B cell (primary cell): ENCODE measurements around the gene APOBEC4. TPM values are rescaled to one million over a fixed set of nuclear protein-coding genes. Genes with fewer than 3 reads are reported as not detected.

Experiments used
- ATAC-seq: fragments of 200-7000 bp; cut with Tn5 transposase; one replicate; pipeline ENCODE4 v1.10.0; 2021; ENCODE audit warnings: low read depth, mild to moderate bottlenecking, moderate number of reproducible peaks, moderate library complexity
- CTCF ChIA-PET: fragments of 350-600 bp; sonication (Branson Sonifier 250); formaldehyde crosslinking; loops from one replicate; lab custom pipeline; 2021; ENCODE audit warnings: antibody characterized with exemption, inconsistent platforms; lab: Charles Lee
- POLR2A ChIA-PET: fragments of 350-600 bp; sonication (Branson Sonifier 250); formaldehyde crosslinking; loops from one replicate; lab custom pipeline; 2021; ENCODE audit warnings: antibody characterized with exemption; lab: Charles Lee
- DNase-seq: peaks from one replicate; pipeline ENCODE4 v3.0.0; 2013
- H2AFZ ChIP-seq: 2 replicates; pipeline ENCODE4 v1.6.1; 2012; ENCODE audit warnings: mild to moderate bottlenecking, low read depth, low read length; ENCODE audit not compliant: insufficient read depth, poor library complexity, severe bottlenecking
- H3K27ac ChIP-seq, 2 donors: 1 replicate in 1 of 2; 2 replicates in 1 of 2; pipeline ENCODE4 v1.5.1; 2012 to 2013; ENCODE audit warnings: low read length in 2 of 2, mild to moderate bottlenecking in 2 of 2, moderate library complexity in 1 of 2
- H3K27me3 ChIP-seq, 4 experiments: fragments of 200-600 bp in 1 of 4; sonication (generic) in 1 of 4; replicated peaks in 1 of 4; 1 replicate in 2 of 4; 2 replicates in 2 of 4; pipeline versions ENCODE4 v1.6.1 to v1.7.0; 2013 to 2016; ENCODE audit warnings: low read length in 3 of 4, mild to moderate bottlenecking in 2 of 4, mixed read lengths in 1 of 4, moderate library complexity in 1 of 4; ENCODE audit not compliant: insufficient read depth in 4 of 4, control insufficient read depth in 3 of 4; ENCODE audit errors: control extremely low read depth in 1 of 4
- H3K36me3 ChIP-seq, 2 experiments: replicated peaks in 1 of 2; 1 replicate in 1 of 2; 2 replicates in 1 of 2; pipeline versions ENCODE4 v1.6.1 to v1.7.1; 2013; ENCODE audit warnings: low read length in 1 of 2; ENCODE audit not compliant: insufficient read depth in 2 of 2, control insufficient read depth in 1 of 2; ENCODE audit errors: control extremely low read depth in 1 of 2, extremely low read depth in 1 of 2
- H3K4me1 ChIP-seq, 2 donors: fragments of 200-600 bp in 1 of 2; sonication (generic) in 1 of 2; 1 replicate in 1 of 2; 2 replicates in 1 of 2; pipeline versions ENCODE4 v1.5.1 to v1.6.1; 2013 to 2017; ENCODE audit warnings: low read length in 2 of 2; ENCODE audit not compliant: control insufficient read depth in 2 of 2, insufficient read depth in 2 of 2
- H3K4me2 ChIP-seq: replicated peaks from 2 replicates; pipeline ENCODE3; 2012; ENCODE audit warnings: mild to moderate bottlenecking, low read depth, low read length; ENCODE audit not compliant: poor library complexity, severe bottlenecking
- H3K4me3 ChIP-seq, 5 experiments: fragments of 200-600 bp in 1 of 5; sonication (generic) in 1 of 5; 1 replicate in 3 of 5; 2 replicates in 2 of 5; pipeline versions ENCODE4 v1.5.1 to v1.7.0; 2011 to 2016; ENCODE audit warnings: low read length in 4 of 5, mild to moderate bottlenecking in 4 of 5, low read depth in 2 of 5, control low read depth in 1 of 5, moderate library complexity in 1 of 5; ENCODE audit not compliant: insufficient read depth in 1 of 5; ENCODE audit errors: control extremely low read depth in 1 of 5, extremely low read depth in 1 of 5
- H3K79me2 ChIP-seq: fragments of 200-600 bp; sonication (generic); one replicate; pipeline ENCODE4 v1.6.0; 2016; ENCODE audit warnings: low read length; ENCODE audit not compliant: control insufficient read depth, insufficient read depth
- H3K9ac ChIP-seq: fragments of 200-600 bp; sonication (generic); 2 replicates; pipeline ENCODE4 v1.6.1; 2017; ENCODE audit warnings: mild to moderate bottlenecking, low read length, moderate library complexity
- H3K9me3 ChIP-seq, 3 donors: one replicate each; pipeline versions ENCODE4 v1.6.1 to v1.7.1; 2013; ENCODE audit warnings: low read length in 2 of 3; ENCODE audit not compliant: control insufficient read depth in 2 of 3, insufficient read depth in 1 of 3; ENCODE audit errors: control extremely low read depth in 1 of 3
- H4K20me1 ChIP-seq: 2 replicates; pipeline ENCODE4 v1.6.0; 2012; ENCODE audit warnings: mild to moderate bottlenecking, low read length; ENCODE audit not compliant: insufficient read depth, control insufficient read depth, poor library complexity, severe bottlenecking
- H3K27ac Mint-ChIP-seq: one replicate; pipeline ENCODE4 v1.8.0; 2021; ENCODE audit warnings: mixed read lengths
- H3K27me3 Mint-ChIP-seq: one replicate; pipeline ENCODE4 v1.8.0; 2021; ENCODE audit warnings: mixed read lengths
- H3K4me1 Mint-ChIP-seq: one replicate; pipeline ENCODE4 v1.8.0; 2021; ENCODE audit warnings: mixed read lengths
- H3K4me3 Mint-ChIP-seq: one replicate; pipeline ENCODE4 v1.8.0; 2021; ENCODE audit warnings: mixed read lengths
- H3K9me3 Mint-ChIP-seq: one replicate; pipeline ENCODE4 v1.8.0; 2022; ENCODE audit warnings: mixed read lengths; ENCODE audit not compliant: insufficient read depth
- CTCF ChIP-seq: fragments of 200-600 bp; IDR thresholded peaks from one replicate; pipeline ENCODE4 v1.8.0; 2022; ENCODE audit warnings: antibody characterized with exemption, mild to moderate bottlenecking
- EZH2 ChIP-seq: IDR thresholded peaks from 2 replicates; pipeline ENCODE4 v1.6.1; 2012; ENCODE audit warnings: borderline replicate concordance, low read depth, mild to moderate bottlenecking, moderate library complexity, low read length; ENCODE audit not compliant: insufficient read depth, poor library complexity, severe bottlenecking
- WGBS: methylation state at CpG from one replicate; pipeline ENCODE4 v1.1.5; 2013; ENCODE audit warnings: missing lambda C conversion rate; ENCODE audit not compliant: insufficient coverage; 5-methylcytosine and 5-hydroxymethylcytosine counted together
- intact Hi-C: fragments of 100-400 bp; cut with micrococcal nuclease; formaldehyde crosslinking; loops from one replicate; pipeline ENCODE4 v1.10.0; 2022
- polyA plus RNA-seq: library from polyadenylated mRNA; depleted of rRNA; stranded (reverse); fragments of >200 nt; gene quantifications from 2 replicates; pipeline ENCODE4 v1.2.3, GENCODE V29; 2012
- total RNA-seq, 2 donors: library from RNA; stranded (reverse); fragments of 120-200 nt in 1 of 2; gene quantifications; 1 replicate in 1 of 2; 2 replicates in 1 of 2; pipeline versions ENCODE4 v1.2.3 to v1.2.4, GENCODE V29; 2013 to 2022

Gene APOBEC4
- total and polyA plus RNA-seq, 2 donors (not counting 1 experiment from before 2014, with no cell fraction given), result not detected

DNA sequence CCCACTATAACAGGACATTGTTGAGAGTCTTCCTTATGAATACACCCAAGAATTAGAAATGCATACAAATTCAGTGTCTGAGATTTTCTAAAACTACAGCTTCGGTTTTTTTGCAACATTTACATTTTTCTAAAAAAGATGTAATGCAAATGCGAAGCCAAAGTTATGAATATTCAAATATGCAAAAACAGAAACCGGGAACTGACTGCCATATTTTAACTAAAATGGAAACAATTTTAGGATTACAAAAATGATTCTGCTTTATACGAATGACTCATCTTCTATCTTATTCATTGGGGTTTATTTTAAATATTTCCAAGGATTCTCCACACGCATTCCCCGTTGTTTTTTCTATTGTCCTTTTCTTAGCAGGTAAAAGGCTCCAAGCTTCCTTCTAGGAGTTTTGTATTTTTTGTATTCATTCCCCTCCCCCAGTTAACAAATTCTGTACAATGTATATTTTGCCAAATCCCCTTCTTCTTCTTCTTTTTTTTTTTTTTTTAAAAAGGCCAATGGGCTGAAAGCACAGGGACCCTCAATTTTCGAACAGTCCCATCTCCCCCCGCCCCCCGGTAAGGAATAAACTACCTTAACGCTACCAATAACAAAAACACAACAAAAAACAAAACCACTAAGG, 18.6 kb downstream of the APOBEC4 start:
- peaks cover 49% of the 10 kb centered on the region for H3K79me2 ChIP-seq
- Mint-ChIP-seq H3K4me3 (peak overlapping the region; percentile 100), H3K9me3 (no peaks in the 10 kb centered on the region), H3K4me1 (peaks cover 46% of the 10 kb centered on the region), H3K27ac (peak overlapping the region; percentile 69), H3K27me3 (no peaks in the 10 kb centered on the region)
- H2AFZ ChIP-seq, result peak overlapping the region; percentile 92
- intact Hi-C loops, result loop anchor here (1.0 to 10.0 kb wide), 5 partner anchors 44 to 1602 kb away; partner anchors contain the start of genes EDEM3, NCF2, NPL and SMG7
- H3K4me2 ChIP-seq, result peak overlapping the region; percentile 94
- H4K20me1 ChIP-seq, result peaks cover 29% of the 10 kb centered on the region
- 0% methylated on average over 4 of the region's 10 CpGs for WGBS
- DNase-seq (peak; percentile 37), ATAC-seq (no peak)
- H3K9ac ChIP-seq, result peak overlapping the region; percentile 89
- peak overlapping the region; percentile 83 to 95 (median 87) for H3K4me3 ChIP-seq
- TF ChIP-seq CTCF, result no peak
- TF ChIP-seq EZH2, result no peak
- POLR2A ChIA-PET, result interaction anchor here (0.5 to 1.6 kb wide), 4 partner anchors 7 to 839 kb away, joined by 4 read pairs; partner anchors contain the start of gene NCF2
- H3K27me3 ChIP-seq, result no peaks in the 10 kb centered on the region
- CTCF ChIA-PET, result interaction anchor here (0.7 to 2.7 kb wide), 13 partner anchors 9 to 1066 kb away, joined by 3 to 12 read pairs (median 7); partner anchors contain the start of gene NCF2
- H3K9me3 ChIP-seq, result no peaks in the 10 kb centered on the region
- peaks cover 11 to 31% of the 10 kb centered on the region in 2 experiments for H3K36me3 ChIP-seq
- peak overlapping the region; percentile 59 to 80 for H3K27ac ChIP-seq
- peaks cover 20 to 34% of the 10 kb centered on the region in 2 donors for H3K4me1 ChIP-seq
